PC-9 (cell line): ENCODE results near the gene MTHFD1L.
"Not testable (repeated sequence)": the region's sequence is repeated elsewhere in the genome, so short reads cannot be mapped to it uniquely, and the experiment has no call there.

ENCODE experiments used
- EZH2 ChIP-seq: fragments of 200-600 bp; sonication (generic); IDR thresholded peaks from 2 replicates; pipeline ENCODE4 v1.8.0; 2017; ENCODE audit warnings: antibody characterized with exemption, low read depth
- TF ChIP-seq, protein P1 (sequence below): fragments of 200-600 bp; sonication (generic); conservative IDR thresholded peaks from 2 replicates; pipeline ENCODE4 v1.6.1; 2017; ENCODE audit warnings: mixed run types, antibody characterized with exemption, mild to moderate bottlenecking, moderate library complexity

- TF ChIP-seq, protein P1, sequence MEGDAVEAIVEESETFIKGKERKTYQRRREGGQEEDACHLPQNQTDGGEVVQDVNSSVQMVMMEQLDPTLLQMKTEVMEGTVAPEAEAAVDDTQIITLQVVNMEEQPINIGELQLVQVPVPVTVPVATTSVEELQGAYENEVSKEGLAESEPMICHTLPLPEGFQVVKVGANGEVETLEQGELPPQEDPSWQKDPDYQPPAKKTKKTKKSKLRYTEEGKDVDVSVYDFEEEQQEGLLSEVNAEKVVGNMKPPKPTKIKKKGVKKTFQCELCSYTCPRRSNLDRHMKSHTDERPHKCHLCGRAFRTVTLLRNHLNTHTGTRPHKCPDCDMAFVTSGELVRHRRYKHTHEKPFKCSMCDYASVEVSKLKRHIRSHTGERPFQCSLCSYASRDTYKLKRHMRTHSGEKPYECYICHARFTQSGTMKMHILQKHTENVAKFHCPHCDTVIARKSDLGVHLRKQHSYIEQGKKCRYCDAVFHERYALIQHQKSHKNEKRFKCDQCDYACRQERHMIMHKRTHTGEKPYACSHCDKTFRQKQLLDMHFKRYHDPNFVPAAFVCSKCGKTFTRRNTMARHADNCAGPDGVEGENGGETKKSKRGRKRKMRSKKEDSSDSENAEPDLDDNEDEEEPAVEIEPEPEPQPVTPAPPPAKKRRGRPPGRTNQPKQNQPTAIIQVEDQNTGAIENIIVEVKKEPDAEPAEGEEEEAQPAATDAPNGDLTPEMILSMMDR: not testable (repeated sequence)
- not testable (repeated sequence) for TF ChIP-seq EZH2
Observed at GRCh38 chr6:151123641-151124040, 258.1 kb downstream of the MTHFD1L start.
